ENCODE results near the gene EID2. TPM values are rescaled to one million over a fixed set of nuclear protein-coding genes. Genes with fewer than 3 reads are reported as not detected.
A peak's percentile ranks its signal among the peaks of the same experiment; 100 is the strongest.

EID2 gene
- total RNA-seq, 4 donors from 2014 or later: 14.0 to 27.3 (median 23.4) TPM

DNA sequence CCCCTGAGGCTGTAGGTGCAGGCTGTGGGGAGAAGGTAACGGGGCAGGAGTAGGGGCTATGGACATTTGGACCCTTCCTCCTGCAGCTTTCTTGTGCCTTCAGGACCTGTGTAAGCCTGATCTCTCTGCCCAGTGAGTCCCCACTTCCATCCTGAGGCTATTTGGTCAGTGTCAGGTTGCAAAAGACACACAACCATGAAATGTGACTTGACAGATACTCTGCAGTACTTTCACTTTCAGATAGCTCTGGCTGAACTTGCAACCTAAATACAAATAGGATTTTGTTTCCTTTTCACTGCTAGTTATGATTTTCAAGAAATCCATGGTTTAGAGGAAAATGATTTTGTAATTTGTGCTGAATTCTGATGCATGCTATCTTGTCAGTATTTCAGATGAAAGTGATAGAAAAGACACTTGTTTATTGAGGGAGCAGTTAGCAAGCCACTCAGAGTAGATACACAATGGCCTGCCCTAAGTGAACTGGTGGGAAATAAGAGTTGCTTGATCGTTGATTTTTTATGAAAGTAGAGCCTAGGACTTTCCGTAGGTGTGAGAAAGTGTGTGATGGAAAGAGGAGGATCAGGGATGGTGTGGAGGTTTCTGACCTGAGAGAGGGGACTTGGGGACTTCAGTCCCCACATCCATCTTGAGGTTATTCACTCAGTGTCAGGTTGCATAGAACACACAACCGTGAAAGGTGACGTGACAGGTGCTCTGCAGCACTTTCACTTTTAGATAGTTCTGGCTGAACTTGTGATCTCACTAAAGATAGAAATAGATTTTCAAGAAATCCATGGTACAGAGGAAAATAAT, 18.1 kb upstream of the EID2 start:
- H3K27ac ChIP-seq: peak overlapping the region in 2 of 4 donors; percentile 1 to 52
- TF ChIP-seq CTCF (IDR thresholded peaks at IDR 0.05) (no peak), EP300 (IDR thresholded peaks at IDR 0.05) (no peak), POLR2A (IDR thresholded peaks at IDR 0.05) (no peak)
- 60 to 61% methylated on average over 5 of the region's 5 CpGs for WGBS, 2 donors
- no peaks in the 10 kb centered on the region for H3K9me3 ChIP-seq
- peak overlapping the region in 1 of 4 donors; percentile 14 for H3K4me3 ChIP-seq
- no peak for DNase-seq (ENCODE audit: low spot score in 2 of 2)
- H3K27me3 ChIP-seq: no peaks in the 10 kb centered on the region
- H3K4me1 ChIP-seq: peaks cover 0 to 11% (median 3%) of the 10 kb centered on the region in 4 donors
- H3K36me3 ChIP-seq: no peaks in the 10 kb centered on the region

DNA sequence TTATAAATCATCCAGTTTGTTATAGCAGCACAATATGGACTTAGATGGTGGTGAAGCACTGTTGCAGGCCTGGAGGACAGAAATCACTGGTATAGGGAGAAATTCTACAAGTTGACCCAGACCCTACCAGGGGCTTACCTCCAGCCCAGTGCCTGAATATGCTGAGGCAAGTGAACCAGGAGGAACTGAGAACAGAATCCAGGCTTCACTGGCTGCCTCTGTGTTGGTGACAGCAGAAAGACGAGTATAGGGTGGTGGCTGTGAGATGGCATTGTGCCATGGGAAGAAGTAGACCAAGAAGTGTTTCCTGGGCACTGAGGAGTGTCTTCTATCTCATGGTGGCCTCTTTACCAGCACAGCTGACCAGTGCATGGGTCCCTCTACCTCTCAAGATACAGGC, 15.9 kb upstream of the EID2 start:
- Histone ChIP-seq H3K27me3 (no peaks in the 10 kb centered on the region), H3K9me3 (no peaks in the 10 kb centered on the region), H3K27ac (no peak overlapping the region), H3K4me3 (no peak overlapping the region), H3K36me3 (no peaks in the 10 kb centered on the region), H3K4me1 (peaks cover 0 to 15% (median 3%) of the 10 kb centered on the region in 4 donors)
- DNase-seq (ENCODE audit: low spot score in 2 of 2): no peak
- no peak for TF ChIP-seq EP300 (IDR thresholded peaks at IDR 0.05)
- TF ChIP-seq CTCF (IDR thresholded peaks at IDR 0.05): no peak
- TF ChIP-seq POLR2A (IDR thresholded peaks at IDR 0.05): no peak
- 17 to 33% methylated on average over 1 of the region's 1 CpG for WGBS, 2 donors

DNA sequence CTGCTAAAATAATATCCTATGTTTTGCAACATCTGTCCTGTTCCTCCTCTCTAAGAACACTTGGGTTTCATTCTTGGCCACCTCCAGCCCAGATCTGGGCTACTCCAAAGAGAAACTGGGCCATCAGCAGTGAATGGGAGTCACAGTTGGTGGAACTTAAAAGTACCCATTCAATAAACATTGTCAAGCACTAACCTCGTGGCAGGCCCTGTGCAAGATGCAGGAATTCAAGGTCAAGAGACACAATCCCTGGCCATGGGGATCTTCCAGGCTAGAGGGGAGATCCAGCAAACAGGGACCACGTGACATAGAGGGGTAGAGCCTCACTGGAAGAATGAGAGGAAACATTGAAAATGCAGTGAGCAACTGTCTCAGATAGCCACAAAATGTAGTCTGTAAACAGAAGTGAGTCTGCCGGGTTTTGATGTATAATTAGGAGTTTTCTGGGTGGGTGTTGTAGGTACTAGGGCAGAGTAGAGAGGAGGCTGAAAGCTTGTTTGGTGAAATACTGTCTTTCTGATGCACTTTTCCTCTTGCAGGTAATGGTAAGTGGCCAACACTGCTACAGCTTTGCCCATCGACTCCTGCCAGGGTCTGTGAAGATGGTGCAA, 14.8 kb upstream of the EID2 start:
- Histone ChIP-seq H3K9me3 (no peaks in the 10 kb centered on the region), H3K4me1 (peaks cover 0 to 15% (median 3%) of the 10 kb centered on the region in 4 donors), H3K27me3 (no peaks in the 10 kb centered on the region), H3K27ac (no peak overlapping the region), H3K36me3 (no peaks in the 10 kb centered on the region), H3K4me3 (no peak overlapping the region)
- WGBS, 2 donors: 59 to 67% methylated on average over 4 of the region's 4 CpGs
- TF ChIP-seq EP300 (IDR thresholded peaks at IDR 0.05): no peak
- TF ChIP-seq POLR2A (IDR thresholded peaks at IDR 0.05): no peak
- no peak for TF ChIP-seq CTCF (IDR thresholded peaks at IDR 0.05)
- DNase-seq (ENCODE audit: low spot score in 2 of 2): no peak

DNA sequence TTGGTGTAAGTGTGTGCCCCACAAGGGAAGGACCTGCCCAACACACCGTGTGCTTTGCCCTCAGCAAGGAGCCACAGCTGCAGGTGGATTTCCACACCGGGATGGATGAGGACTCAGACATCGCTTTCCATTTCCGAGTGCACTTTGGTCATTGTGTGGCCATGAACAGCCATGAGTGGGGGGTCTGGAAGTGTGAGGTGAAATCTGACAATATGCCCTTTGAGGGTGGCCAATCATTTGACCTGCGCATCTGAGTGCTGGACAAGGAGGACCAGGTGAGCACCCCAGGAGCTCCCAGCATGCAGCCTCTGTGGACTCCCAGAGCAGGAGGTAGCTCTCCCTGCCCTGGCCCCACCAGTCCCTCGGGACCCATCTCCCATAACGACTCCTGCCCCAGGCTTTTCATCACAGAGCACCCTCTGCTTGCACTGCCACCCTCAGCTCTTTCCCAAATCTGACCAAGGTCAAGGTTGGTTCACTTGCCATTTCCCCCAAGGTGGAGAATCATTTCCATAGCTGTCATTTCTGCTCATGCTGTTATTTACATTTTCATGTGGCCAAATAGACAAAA, 13.2 kb upstream of the EID2 start:
- H3K4me1 ChIP-seq: peaks cover 0 to 10% (median 2%) of the 10 kb centered on the region in 4 donors
- H3K4me3 ChIP-seq: no peak overlapping the region
- no peaks in the 10 kb centered on the region for H3K9me3 ChIP-seq
- DNase-seq (ENCODE audit: low spot score in 2 of 2): no peak
- H3K36me3 ChIP-seq: no peaks in the 10 kb centered on the region
- H3K27me3 ChIP-seq: no peaks in the 10 kb centered on the region
- 62 to 63% methylated on average over 7 of the region's 7 CpGs for WGBS, 2 donors
- H3K27ac ChIP-seq: no peak overlapping the region
- no peak for TF ChIP-seq CTCF (IDR thresholded peaks at IDR 0.05)
- no peak for TF ChIP-seq POLR2A (IDR thresholded peaks at IDR 0.05)
- TF ChIP-seq EP300 (IDR thresholded peaks at IDR 0.05): no peak

- DNase-seq (ENCODE audit: low spot score in 2 of 2): no peak
- H3K9me3 ChIP-seq: no peaks in the 10 kb centered on the region
- H3K36me3 ChIP-seq: no peaks in the 10 kb centered on the region
- H3K27ac ChIP-seq: no peak overlapping the region
- 81 to 84% methylated on average over 5 of the region's 5 CpGs for WGBS, 2 donors
- no peak overlapping the region for H3K4me3 ChIP-seq
- peaks cover 0 to 5% (median 0%) of the 10 kb centered on the region in 4 donors for H3K4me1 ChIP-seq
- no peaks in the 10 kb centered on the region for H3K27me3 ChIP-seq
- TF ChIP-seq EP300 (IDR thresholded peaks at IDR 0.05): no peak
- no peak for TF ChIP-seq POLR2A (IDR thresholded peaks at IDR 0.05)
- no peak for TF ChIP-seq CTCF (IDR thresholded peaks at IDR 0.05)
Observed at GRCh38 chr19:39550197-39550596, 10.2 kb upstream of the EID2 start.

All from tibial nerve (tissue), 4 donors.